ENCODE results near the gene BANK1. TPM values are rescaled to one million over a fixed set of nuclear protein-coding genes. Genes with fewer than 3 reads are reported as not detected.

BANK1 gene
- total and polyA plus RNA-seq, 2 of the 8 experiments (the other 6 are each of a cell fraction or from before 2014, with no cell fraction given) = 0.59 to 0.93 TPM

GRCh38 chr4:101914761-101915160 lies 124.2 kb downstream of the BANK1 start (continued):
- TF ChIP-seq, protein P1, sequence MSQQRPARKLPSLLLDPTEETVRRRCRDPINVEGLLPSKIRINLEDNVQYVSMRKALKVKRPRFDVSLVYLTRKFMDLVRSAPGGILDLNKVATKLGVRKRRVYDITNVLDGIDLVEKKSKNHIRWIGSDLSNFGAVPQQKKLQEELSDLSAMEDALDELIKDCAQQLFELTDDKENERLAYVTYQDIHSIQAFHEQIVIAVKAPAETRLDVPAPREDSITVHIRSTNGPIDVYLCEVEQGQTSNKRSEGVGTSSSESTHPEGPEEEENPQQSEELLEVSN (IDR thresholded peaks at IDR 0.05) = no peak
